K562 (cell line): Measurements from ENCODE around the gene DTNA. TPM values are rescaled to one million over a fixed set of nuclear protein-coding genes. Genes with fewer than 3 reads are reported as not detected.

Source experiments
- ATAC-seq: fragments of 200-7000 bp; cut with Tn5 transposase; 3 replicates; pipeline ENCODE4 v1.9.1; 2020; ENCODE audit warnings: moderate library complexity
- BruUV-seq: library from RNA; stranded (reverse); fragments of 400-500 nt; replicated peaks from 2 replicates; lab custom pipeline; 2021; lab: Mats Ljungman, UMichigan
- CTCF ChIA-PET: fragments of 300-600 bp; formaldehyde crosslinking; extraction: SDS; loops from one replicate; lab custom pipeline; 2021; ENCODE audit warnings: low intra/inter-chr PET ratio; lab: Yijun Ruan, JAX
- POLR2A ChIA-PET: fragments of 300-600, 350-650 bp; sonication (Branson Sonifier 250); formaldehyde crosslinking; extraction: SDS; loops from one replicate; lab custom pipeline; 2021; ENCODE audit warnings: antibody characterized with exemption, inconsistent platforms; lab: Yijun Ruan, JAX
- DNase-seq, 4 experiments: peaks; one replicate each; pipeline versions ENCODE4 v3.0.0 to v3.0.0-alpha.2; 2011 to 2018; ENCODE audit warnings: low spot score in 3 of 4, mixed read lengths in 3 of 4; ENCODE audit errors: extremely low read depth in 1 of 4
- FAIRE-seq: peaks from 2 replicates; lab custom pipeline; 2011; peaks lifted over from hg19 to GRCh38; lab: Jason Lieb, UNC
- H2AFZ ChIP-seq: 2 replicates; pipeline ENCODE4 v1.6.0; 2011; ENCODE audit warnings: low read depth, low read length, control low read depth, inconsistent platforms
- H3K27ac ChIP-seq: fragments of 200-600 bp; 3 replicates; pipeline ENCODE4 v1.8.0; 2011; ENCODE audit warnings: low read depth, mild to moderate bottlenecking, control low read depth, inconsistent platforms, low read length, moderate library complexity, mixed read lengths; ENCODE audit errors: extremely low read depth
- H3K27me3 ChIP-seq, 2 experiments: fragments of 300-600 bp in 1 of 2; 2 replicates in 1 of 2; 3 replicates in 1 of 2; pipeline versions ENCODE4 v1.6.0 to v1.8.0; 2011; ENCODE audit warnings: inconsistent platforms in 2 of 2, low read length in 2 of 2, mild to moderate bottlenecking in 1 of 2, mixed read lengths in 1 of 2, moderate library complexity in 1 of 2; ENCODE audit not compliant: control insufficient read depth in 2 of 2, insufficient read depth in 2 of 2
- H3K36me3 ChIP-seq: fragments of 300-600 bp; 3 replicates; pipeline ENCODE4 v1.8.0; 2011; ENCODE audit warnings: mild to moderate bottlenecking, low read length, inconsistent platforms; ENCODE audit not compliant: control insufficient read depth, insufficient read depth
- H3K4me1 ChIP-seq, 2 experiments: fragments of 200-600 bp in 1 of 2; replicated peaks in 1 of 2; 2 replicates in 1 of 2; 3 replicates in 1 of 2; pipeline versions ENCODE4 v1.5.1 to v1.8.0; 2011; ENCODE audit warnings: inconsistent platforms in 2 of 2, low read length in 2 of 2, mild to moderate bottlenecking in 1 of 2, mixed read lengths in 1 of 2, moderate library complexity in 1 of 2; ENCODE audit not compliant: control insufficient read depth in 2 of 2, insufficient read depth in 2 of 2
- H3K4me2 ChIP-seq: 2 replicates; pipeline ENCODE4 v1.6.1; 2011; ENCODE audit warnings: low read length, control low read depth, inconsistent platforms, mixed read lengths; ENCODE audit not compliant: insufficient read depth
- H3K4me3 ChIP-seq: fragments of 200-600 bp; sonication (generic), shearing (Covaris generic); 2 replicates; pipeline ENCODE4 v1.5.1; 2016; ENCODE audit warnings: control low read depth, inconsistent platforms
- H3K79me2 ChIP-seq: fragments of 200-600 bp; 3 replicates; pipeline ENCODE4 v1.8.0; 2011; ENCODE audit warnings: low read length, inconsistent platforms; ENCODE audit not compliant: control insufficient read depth, insufficient read depth
- H3K9ac ChIP-seq, 2 experiments: 2 replicates each; pipeline versions ENCODE4 v1.6.0 to v1.6.1; 2011; ENCODE audit warnings: low read depth in 2 of 2, low read length in 2 of 2, control low read depth in 1 of 2, inconsistent platforms in 1 of 2, mild to moderate bottlenecking in 1 of 2, mixed read lengths in 1 of 2; ENCODE audit not compliant: insufficient read depth in 1 of 2
- H3K9me1 ChIP-seq: one replicate; pipeline ENCODE4 v1.6.0; 2011; ENCODE audit warnings: inconsistent platforms, mild to moderate bottlenecking, low read length, moderate library complexity; ENCODE audit not compliant: control insufficient read depth, insufficient read depth
- H3K9me3 ChIP-seq: replicated peaks from 2 replicates; pipeline ENCODE4 v1.5.1; 2011; ENCODE audit warnings: low read depth, low read length, inconsistent platforms; ENCODE audit not compliant: control insufficient read depth, insufficient read depth
- H4K20me1 ChIP-seq: replicated peaks from 2 replicates; pipeline ENCODE4 v1.6.1; 2011; ENCODE audit warnings: low read length, inconsistent platforms, mixed read lengths; ENCODE audit not compliant: control insufficient read depth, insufficient read depth
- CEBPB ChIP-seq: fragments of 450-650 bp; IDR thresholded peaks from 2 replicates; pipeline ENCODE4 v1.6.1; 2016; ENCODE audit warnings: missing genetic modification characterization, missing compliant biosample characterization
- CEBPG ChIP-seq, 3 experiments: fragments of 200-800 bp in 1 of 3; sonication (Bioruptor generic) in 1 of 3; sonication (generic) in 1 of 3; formaldehyde crosslinking in 1 of 3; IDR thresholded peaks in 2 of 3; conservative IDR thresholded peaks in 1 of 3; 2 replicates each; pipeline versions ENCODE4 v1.6.1 to v1.8.0; 2016 to 2022; ENCODE audit warnings: missing compliant biosample characterization in 2 of 3, missing genetic modification characterization in 2 of 3, mild to moderate bottlenecking in 1 of 3, missing genetic modification reagents in 1 of 3
- CTCF ChIP-seq, 3 experiments: IDR thresholded peaks in 2 of 3; conservative IDR thresholded peaks in 1 of 3; 2 replicates each; pipeline ENCODE4 v1.5.1; 2011 to 2012; ENCODE audit warnings: low read length in 3 of 3, mild to moderate bottlenecking in 3 of 3, control low read depth in 2 of 3, improper control_type of control experiment in 1 of 3, inconsistent platforms in 1 of 3, low read depth in 1 of 3, mixed read lengths in 1 of 3, moderate library complexity in 1 of 3; ENCODE audit not compliant: insufficient read depth in 2 of 3
- KAT8 ChIP-seq: fragments of 450-650 bp; IDR thresholded peaks from 2 replicates; pipeline ENCODE4 v1.6.1; 2016; ENCODE audit warnings: low read depth, mild to moderate bottlenecking
- MYNN ChIP-seq, 2 experiments: sonication (generic); formaldehyde crosslinking in 1 of 2; IDR thresholded peaks; 2 replicates each; pipeline versions ENCODE4 v1.5.0 to v1.6.1; 2016 to 2020; ENCODE audit warnings: antibody characterized with exemption in 1 of 2, missing genetic modification reagents in 1 of 2
- PHF20 ChIP-seq: fragments of 450-650 bp; IDR thresholded peaks from 2 replicates; pipeline ENCODE4 v1.6.1; 2018; ENCODE audit not compliant: partially characterized antibody
- PRDM10 ChIP-seq: fragments of 450-650 bp; IDR thresholded peaks from 2 replicates; pipeline ENCODE4 v1.6.1; 2018; ENCODE audit not compliant: partially characterized antibody
- RAD21 ChIP-seq, 2 experiments: fragments of 250-450 bp in 1 of 2; fragments of 450-650 bp in 1 of 2; sonication (Bioruptor Pico) in 1 of 2; formaldehyde crosslinking in 1 of 2; IDR thresholded peaks in 1 of 2; conservative IDR thresholded peaks in 1 of 2; 2 replicates each; pipeline versions ENCODE4 v1.4.0 to v1.8.0; 2020 to 2022; ENCODE audit warnings: mild to moderate bottlenecking in 2 of 2, moderate library complexity in 1 of 2
- RBM25 ChIP-seq: fragments of 200-400 bp; formaldehyde crosslinking; IDR thresholded peaks from 2 replicates; pipeline ENCODE4 v1.6.1; 2018; ENCODE audit warnings: low read length, low read depth, moderate library complexity; ENCODE audit not compliant: severe bottlenecking
- SMARCA5 ChIP-seq: fragments of 450-650 bp; IDR thresholded peaks from 2 replicates; pipeline ENCODE4 v1.6.1; 2016
- SMC3 ChIP-seq: conservative IDR thresholded peaks from 2 replicates; pipeline ENCODE4 v1.6.1; 2011; ENCODE audit warnings: low read depth, low read length, improper control_type of control experiment; ENCODE audit not compliant: insufficient read depth
- TEAD4 ChIP-seq, 2 experiments: sonication (generic) in 1 of 2; formaldehyde crosslinking in 1 of 2; IDR thresholded peaks; 2 replicates each; pipeline versions ENCODE4 v1.6.1 to v1.8.0; 2012 to 2022; ENCODE audit warnings: borderline replicate concordance in 1 of 2, inconsistent platforms in 1 of 2, low read length in 1 of 2, mild to moderate bottlenecking in 1 of 2, missing genetic modification reagents in 1 of 2
- ZNF134 ChIP-seq: fragments of 250-450 bp; sonication (Bioruptor Pico); conservative IDR thresholded peaks from 2 replicates; pipeline ENCODE4 v1.4.0; 2020
- ZNF23 ChIP-seq: fragments of 250-450 bp; sonication (Bioruptor Pico); IDR thresholded peaks from 2 replicates; pipeline ENCODE4 v1.4.0; 2020; ENCODE audit warnings: mild to moderate bottlenecking
- ZNF263 ChIP-seq: sonication (generic); formaldehyde crosslinking; IDR thresholded peaks from 2 replicates; pipeline ENCODE4 v1.8.0; 2022; ENCODE audit warnings: mild to moderate bottlenecking, missing genetic modification reagents, borderline replicate concordance
- WGBS: fragments of 100-300 bp; shearing (Covaris generic); methylation state at CpG from one replicate; pipeline ENCODE4 v1.1.6; 2016; ENCODE audit warnings: low coverage, mixed read lengths; ENCODE audit not compliant: insufficient coverage; ENCODE audit errors: missing lambda C conversion rate; 5-methylcytosine and 5-hydroxymethylcytosine counted together
- in situ Hi-C: fragments of 300-500 bp; cut with MboI; formaldehyde crosslinking; loops from 4 replicates; pipeline ENCODE4 v1.15.0; 2018; ENCODE audit warnings: inconsistent platforms, mixed read lengths
- intact Hi-C: fragments of 100-400 bp; cut with micrococcal nuclease; formaldehyde crosslinking; loops from 2 replicates; pipeline ENCODE4 v1.14.2; 2022
- polyA plus RNA-seq, 8 experiments: library from polyadenylated mRNA; depleted of rRNA in 4 of 8; stranded (reverse) in 5 of 8; unstranded in 3 of 8; fragments of >200 nt; fragmentation: Nextera tagmentation in 2 of 8; fragmentation: Illumina TruSeq in 1 of 8; extraction: Ambion mirVana in 2 of 8; extraction: Trizol in 1 of 8; gene quantifications; 2 replicates each; pipeline versions ENCODE4 v1.2.1 to v1.2.3, GENCODE V29; 2011 to 2014; ENCODE audit warnings: inconsistent platforms in 1 of 8, missing spikeins in 1 of 8
- total RNA-seq, 7 experiments: library from RNA; depleted of rRNA in 6 of 7; stranded (reverse); fragments of >200 nt in 6 of 7; fragmentation: Illumina TruSeq in 2 of 7; extraction: Trizol in 2 of 7; gene quantifications; 2 replicates each; pipeline versions ENCODE4 v1.2.1 to v1.2.3, GENCODE V29; 2011 to 2021; ENCODE audit warnings: low replicate concordance in 1 of 7

DTNA gene
- total and polyA plus RNA-seq, 9 of the 15 experiments (the other 6 are each of a cell fraction or from before 2014, with no cell fraction given) = 0.07 to 2.4 (median 0.22) TPM; not detected in 2

GRCh38 chr18:34809451-34810072, 99.5 kb downstream of the DTNA start:
- ATAC-seq = peak; percentile 67
- in situ Hi-C loops = no loop called here
- TF ChIP-seq PRDM10 = no peak
- peak in 1 of 2 experiments; percentile 34; a peak in 2 of 4 replicates for TF ChIP-seq RAD21 (CRISPR knock-in tag; conservative IDR thresholded peaks at IDR 0.05 in 1 of 2, IDR thresholded peaks at IDR 0.05 in 1 of 2)
- no peak for TF ChIP-seq PHF20
- no peak for TF ChIP-seq ZNF263 (CRISPR knock-in tag)
- TF ChIP-seq CTCF (IDR thresholded peaks at IDR 0.05 in 2 of 3, conservative IDR thresholded peaks at IDR 0.05 in 1 of 3; ENCODE audit: insufficient read depth in 2 of 3, low read depth in 1 of 3, low read length in 3 of 3) = peak; percentile 29 to 57 (median 49); a peak in 5 of 6 replicates
- TF ChIP-seq CEBPG (CRISPR knock-in tag; IDR thresholded peaks at IDR 0.05) = no peak
- 0 out of 4 replicates have a peak, but pooled peaks of 1 of the 2 experiments have one; percentile 20 for TF ChIP-seq CEBPG (tag; conservative IDR thresholded peaks at IDR 0.05 in 1 of 2, IDR thresholded peaks at IDR 0.05 in 1 of 2)
- no peak for TF ChIP-seq KAT8
- 0 out of 2 replicates have a peak, but pooled peaks have one; percentile 17 for TF ChIP-seq SMC3
- TF ChIP-seq SMARCA5 = no peak
- no peak for TF ChIP-seq ZNF23 (CRISPR knock-in tag)
- no peak for TF ChIP-seq ZNF134 (CRISPR knock-in tag)
- peak; percentile 66; the same call in 1 of the 2 replicates for TF ChIP-seq MYNN (IDR thresholded peaks at IDR 0.05)
- no peak; the same call in 1 of the 2 replicates for TF ChIP-seq MYNN (CRISPR knock-in tag; IDR thresholded peaks at IDR 0.05)
- TF ChIP-seq RBM25 = no peak
- no peak for TF ChIP-seq TEAD4 (IDR thresholded peaks at IDR 0.05; ENCODE audit: low read length)
- TF ChIP-seq TEAD4 (CRISPR knock-in tag; IDR thresholded peaks at IDR 0.05; ENCODE audit: borderline replicate concordance) = no peak
- TF ChIP-seq CEBPB = peak; percentile 49; the same call in 1 of the 2 replicates

More at GRCh38 chr18:34809451-34810072, 99.5 kb downstream of the DTNA start:
- CTCF ChIA-PET = no interaction called here
- no peaks in the 10 kb centered on the region for H3K4me1 ChIP-seq
- H3K36me3 ChIP-seq = no peaks in the 10 kb centered on the region
- no peaks in the 10 kb centered on the region for H3K79me2 ChIP-seq
- no peaks in the 10 kb centered on the region for H3K27me3 ChIP-seq
- no peak overlapping the region for H3K27ac ChIP-seq
- H4K20me1 ChIP-seq = no peaks in the 10 kb centered on the region
- BruUV-seq = no TSS peak
- H3K4me3 ChIP-seq = no peak overlapping the region
- no peak overlapping the region for H2AFZ ChIP-seq
- H3K9me3 ChIP-seq = no peaks in the 10 kb centered on the region
- intact Hi-C loops = no loop called here
- WGBS = under 1% methylated on average over 6 of the region's 6 CpGs
- H3K9me1 ChIP-seq = no peaks in the 10 kb centered on the region
- no peak overlapping the region for H3K4me2 ChIP-seq
- FAIRE-seq (no peak), DNase-seq (peak in 3 of 4 experiments; percentile 13 to 41 (median 18))
- POLR2A ChIA-PET = interaction anchor here (0.5 kb wide), 1 partner anchor 190 kb away, joined by 3 read pairs; no protein-coding TSS in a partner anchor
- no peak overlapping the region for H3K9ac ChIP-seq
